ENCODE measurements around the gene MCF2L2.
A peak's percentile ranks its signal among the peaks of the same experiment; 100 is the strongest.

The MCF2L2 gene

GRCh38 chr3:183369627-183370026 is 58.8 kb downstream of the MCF2L2 start:
- no peak for DNase-seq (ENCODE audit: low read depth)

DNA sequence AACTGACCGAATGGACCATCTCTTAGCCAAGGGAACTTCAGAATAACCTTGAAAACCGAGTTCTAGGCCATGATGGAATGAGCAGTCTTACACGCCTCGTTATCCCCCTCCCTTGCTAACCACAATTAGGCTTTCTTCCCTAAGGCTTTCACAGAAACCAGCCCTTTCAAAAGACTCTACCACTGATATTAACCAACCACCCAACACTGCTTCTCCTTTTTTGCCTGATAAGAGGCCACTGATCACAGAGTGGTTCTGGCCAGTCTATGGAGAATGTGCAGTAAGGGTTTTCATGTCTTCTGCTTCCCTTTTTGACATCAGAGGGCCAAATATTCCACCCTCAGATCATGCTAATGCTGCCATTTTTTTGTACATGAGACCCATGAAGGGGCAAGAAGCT is 59.3 kb downstream of the MCF2L2 start:
- DNase-seq (ENCODE audit: low read depth): no peak

- no peak for DNase-seq (ENCODE audit: low read depth)
Observed at GRCh38 chr3:183360971-183361624, 67.3 kb downstream of the MCF2L2 start.

DNA sequence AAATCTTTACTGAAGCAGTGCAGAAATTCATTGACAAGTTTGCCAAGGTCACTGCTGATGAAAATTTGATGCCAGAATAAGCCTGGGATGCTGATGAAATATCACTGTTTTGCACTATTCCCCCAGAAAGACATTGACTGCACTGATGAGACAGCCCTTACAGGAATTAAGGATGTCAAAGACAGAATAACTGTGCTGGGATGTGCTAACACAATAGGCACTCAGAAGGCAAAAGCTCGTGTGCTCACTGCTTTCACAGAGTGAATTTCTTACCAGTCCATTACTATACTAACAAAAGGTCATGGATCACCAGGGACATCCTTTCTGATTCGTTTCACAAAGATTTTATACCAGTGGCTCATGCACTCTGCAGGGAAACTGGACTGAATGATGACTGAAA is 69.4 kb downstream of the MCF2L2 start:
- DNase-seq (ENCODE audit: low read depth): no peak

DNA sequence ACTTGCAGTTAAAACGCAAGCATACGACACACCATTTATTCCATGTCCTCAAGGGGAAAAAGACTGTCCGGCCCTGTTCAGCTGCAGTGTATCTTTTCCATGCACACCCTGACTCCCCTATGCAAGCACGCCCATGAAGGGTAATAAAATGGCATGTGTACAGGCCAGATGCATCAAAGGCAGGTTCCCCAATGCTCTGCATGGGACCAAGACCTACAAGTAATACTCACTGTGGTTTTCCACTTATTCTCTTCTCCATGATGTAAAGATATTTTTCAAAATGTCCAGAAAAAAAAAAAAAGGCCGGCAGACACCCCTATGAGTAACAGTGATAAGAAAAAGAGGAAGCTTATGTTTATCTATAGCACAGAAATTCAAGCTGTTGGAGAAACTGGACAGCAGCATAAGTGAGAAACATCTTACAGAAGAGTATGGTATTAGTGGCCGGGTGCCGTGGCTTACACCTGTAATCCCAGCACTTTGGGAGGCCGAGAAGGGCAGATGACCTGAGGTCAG is 70.8 kb downstream of the MCF2L2 start:
- no peak for DNase-seq (ENCODE audit: low read depth)

DNA sequence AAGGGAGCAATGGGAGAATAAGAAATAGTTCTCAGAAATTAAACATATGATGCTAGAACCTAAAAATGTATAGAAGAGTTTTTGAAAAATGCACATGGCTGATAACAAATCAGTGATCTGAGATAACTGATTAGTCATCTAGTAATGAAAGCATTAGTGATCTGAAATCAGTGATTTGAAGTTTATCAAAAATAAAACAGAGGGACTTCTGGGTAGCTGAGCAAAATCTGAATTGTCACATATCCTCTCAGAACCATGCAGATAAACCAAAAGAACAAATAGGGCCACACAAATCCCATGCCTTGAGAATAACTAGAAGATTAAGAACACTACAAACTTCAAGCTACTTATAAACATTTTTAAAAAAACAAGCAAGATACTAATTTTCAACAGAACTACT is 71.5 kb downstream of the MCF2L2 start:
- DNase-seq (ENCODE audit: low read depth): no peak

DNA sequence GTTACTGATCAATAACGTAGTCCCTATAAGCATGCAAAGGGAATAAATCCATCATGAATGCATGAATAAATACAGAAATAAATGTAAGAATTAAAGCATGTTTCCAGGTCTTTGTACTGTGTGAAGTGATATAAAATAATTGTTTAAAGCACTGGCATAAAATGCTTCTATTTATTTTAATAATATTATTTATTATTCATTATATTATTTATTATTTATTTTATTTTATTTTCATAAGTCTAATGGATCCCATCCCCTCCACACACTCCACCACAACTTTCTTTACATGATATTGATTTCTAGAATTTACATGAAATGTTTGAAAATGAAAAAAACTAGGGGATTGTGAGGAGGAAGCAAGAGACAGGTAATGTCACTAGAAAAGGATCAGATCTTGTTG is 73.5 kb downstream of the MCF2L2 start:
- DNase-seq (ENCODE audit: low read depth): no peak

DNA sequence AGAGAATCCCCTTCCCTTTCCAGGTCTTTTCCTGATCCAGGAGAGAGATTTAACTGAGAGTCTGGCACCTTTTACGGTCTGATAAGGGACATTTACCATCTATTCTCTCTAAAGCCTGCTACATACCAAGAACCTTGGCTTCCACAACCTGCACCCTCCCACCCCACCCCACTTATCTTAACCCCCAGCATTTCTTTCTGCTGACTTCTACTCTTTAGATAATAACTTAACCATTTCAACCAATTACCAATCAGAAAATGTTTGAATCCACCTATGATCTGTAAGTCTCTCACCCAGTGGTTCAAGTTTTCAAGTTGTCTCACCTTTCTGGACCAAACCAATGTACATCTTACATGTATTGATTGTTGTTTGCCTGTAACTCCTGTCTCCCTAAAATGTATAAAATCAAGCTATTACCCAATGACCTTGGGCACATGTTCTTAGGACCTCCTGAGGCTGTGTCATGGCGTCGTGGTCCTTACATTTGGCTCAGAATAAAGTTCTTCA is 74.0 kb downstream of the MCF2L2 start:
- no peak for DNase-seq (ENCODE audit: low read depth)

DNA sequence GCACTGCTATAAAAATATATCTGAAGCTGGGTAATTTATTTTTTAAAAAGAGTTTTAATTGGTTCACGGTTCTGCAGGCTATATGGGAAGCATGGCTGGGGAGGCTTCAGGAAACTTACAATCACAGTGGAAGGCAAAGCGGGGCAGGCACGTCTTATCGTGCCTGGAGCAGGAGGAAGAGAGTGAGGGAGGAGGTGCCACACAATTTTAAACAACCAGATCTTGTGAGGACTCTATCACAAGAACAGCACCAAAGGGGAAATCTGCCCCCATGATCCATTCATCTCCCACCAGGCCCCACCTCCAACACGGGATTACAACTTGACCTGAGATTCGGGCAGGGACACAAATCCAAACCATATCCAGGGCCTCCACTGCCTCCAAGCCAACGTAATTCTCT is 75.0 kb downstream of the MCF2L2 start:
- DNase-seq (ENCODE audit: low read depth): no peak

DNA sequence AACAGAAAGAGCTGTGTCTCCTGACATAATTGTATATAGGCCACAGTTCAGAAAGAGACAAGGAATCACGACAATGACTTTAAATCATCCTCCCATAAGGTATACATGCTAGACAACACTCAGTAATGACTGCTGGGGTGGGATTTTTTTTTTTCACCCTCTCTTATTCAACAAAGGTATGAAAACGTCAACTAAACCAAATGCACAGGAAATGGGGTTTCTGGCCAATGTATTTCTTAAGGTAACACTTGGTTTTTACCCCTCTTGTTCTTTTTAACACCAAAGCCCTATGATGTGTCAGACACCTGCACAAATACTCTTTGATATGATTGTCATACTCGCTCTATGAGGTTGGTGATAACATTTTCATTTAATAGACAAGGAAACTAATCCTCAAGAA is 78.3 kb downstream of the MCF2L2 start:
- no peak for DNase-seq (ENCODE audit: low read depth)

GRCh38 chr3:183349421-183350157 is 78.8 kb downstream of the MCF2L2 start:
- no peak for DNase-seq (ENCODE audit: low read depth)

GRCh38 chr3:183342824-183343223 is 85.6 kb downstream of the MCF2L2 start:
- DNase-seq (ENCODE audit: low read depth): no peak

DNA sequence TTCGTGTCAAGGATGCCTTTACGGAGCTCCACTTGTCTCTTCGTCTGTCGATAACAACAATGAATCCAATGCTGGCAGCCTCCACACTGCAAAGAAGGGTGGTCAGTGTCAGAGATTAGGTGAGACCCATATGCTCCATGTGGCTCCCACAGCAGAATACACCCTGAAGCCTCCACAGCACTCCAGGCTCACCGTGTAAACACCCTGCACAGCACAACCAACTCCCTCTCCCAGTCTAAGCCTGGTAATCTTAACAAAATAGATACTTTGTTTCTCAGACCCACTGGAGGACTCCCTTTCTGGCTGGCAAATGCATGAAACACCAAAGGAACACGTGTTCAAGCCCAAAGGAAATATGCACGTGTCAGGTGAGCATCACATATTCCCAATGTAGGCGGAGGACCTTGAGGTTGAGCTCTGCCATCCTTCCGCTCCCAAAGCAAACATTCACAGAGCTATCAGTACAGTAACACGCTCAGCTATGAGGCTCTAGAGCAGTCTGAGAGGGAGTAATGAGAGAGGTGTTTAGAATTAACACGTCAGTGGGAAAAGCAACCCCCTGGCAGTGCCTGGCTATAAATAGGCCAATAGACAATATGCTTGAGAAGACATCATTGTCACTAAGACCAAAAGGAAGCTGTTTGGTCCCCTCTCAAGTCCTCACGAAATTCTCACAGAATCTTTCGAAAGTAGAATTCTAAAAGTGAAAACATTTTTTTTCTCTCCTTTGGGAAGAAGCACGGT is 86.7 kb downstream of the MCF2L2 start:
- no peak for DNase-seq (ENCODE audit: low read depth)

GRCh38 chr3:183340222-183340621 is 88.2 kb downstream of the MCF2L2 start:
- no peak for DNase-seq (ENCODE audit: low read depth)

- DNase-seq (ENCODE audit: low read depth): no peak
Observed at GRCh38 chr3:183339461-183340086, 88.8 kb downstream of the MCF2L2 start.

GRCh38 chr3:183338520-183338919 is 89.9 kb downstream of the MCF2L2 start:
- DNase-seq (ENCODE audit: low read depth): no peak

DNA sequence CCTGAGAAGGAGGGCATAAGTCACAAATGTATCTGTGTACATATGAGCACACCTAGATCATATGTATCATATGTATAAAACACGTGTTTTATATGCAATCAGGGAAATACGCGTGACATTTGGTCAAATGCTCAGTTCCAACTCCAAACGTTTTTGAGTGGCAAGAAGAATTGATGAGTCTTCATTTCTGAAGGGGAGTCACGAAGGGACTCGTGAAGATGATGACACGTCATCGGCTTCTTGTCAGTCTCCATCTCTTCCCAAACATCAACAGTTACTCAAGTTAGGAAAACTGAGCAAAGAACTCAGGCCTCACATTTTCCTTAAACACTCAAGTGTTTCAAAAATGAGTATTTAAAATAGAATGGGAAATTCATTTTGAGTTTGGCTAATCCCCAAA is 95.9 kb downstream of the MCF2L2 start:
- DNase-seq (ENCODE audit: low read depth): no peak

DNA sequence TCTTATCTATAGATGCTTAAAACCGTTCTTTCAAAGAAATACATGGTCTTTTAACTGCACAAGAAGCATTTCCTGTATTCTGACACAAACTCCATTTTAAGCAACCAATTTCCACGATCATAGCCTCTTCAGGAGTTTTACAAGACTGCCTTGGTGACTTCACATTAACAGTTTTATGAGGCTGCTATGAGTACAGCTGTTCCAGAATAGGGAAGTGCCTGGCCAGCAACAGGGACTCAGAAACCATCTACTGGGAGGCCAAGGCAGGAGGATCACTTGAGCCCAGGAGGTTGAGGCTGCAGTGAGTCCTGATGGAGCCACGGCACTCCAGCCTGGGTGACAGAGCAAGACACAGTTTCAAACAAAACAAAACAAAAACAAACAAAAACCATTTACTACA is 96.9 kb downstream of the MCF2L2 start:
- no peak for DNase-seq (ENCODE audit: low read depth)

GRCh38 chr3:183330881-183331280 is 97.5 kb downstream of the MCF2L2 start:
- DNase-seq (ENCODE audit: low read depth): no peak

DNA sequence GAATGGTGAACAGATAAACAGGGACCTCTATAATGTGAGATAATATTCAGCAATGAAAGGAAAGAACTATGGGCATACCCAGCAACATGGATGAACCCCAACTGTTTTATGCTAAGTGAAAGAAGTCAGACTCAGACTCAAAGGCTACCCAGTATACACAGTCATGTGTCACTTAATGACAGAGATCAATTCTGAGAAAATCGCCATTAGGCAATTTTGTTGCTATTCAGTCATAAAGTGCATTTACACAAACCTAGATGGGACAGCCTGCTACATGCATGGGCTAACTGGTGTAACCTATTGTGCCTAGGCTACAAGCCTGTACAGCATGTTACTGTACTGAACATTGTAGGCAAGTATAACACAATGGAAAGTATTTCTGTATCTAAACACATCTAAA is 98.9 kb downstream of the MCF2L2 start:
- no peak for DNase-seq (ENCODE audit: low read depth)

DNA sequence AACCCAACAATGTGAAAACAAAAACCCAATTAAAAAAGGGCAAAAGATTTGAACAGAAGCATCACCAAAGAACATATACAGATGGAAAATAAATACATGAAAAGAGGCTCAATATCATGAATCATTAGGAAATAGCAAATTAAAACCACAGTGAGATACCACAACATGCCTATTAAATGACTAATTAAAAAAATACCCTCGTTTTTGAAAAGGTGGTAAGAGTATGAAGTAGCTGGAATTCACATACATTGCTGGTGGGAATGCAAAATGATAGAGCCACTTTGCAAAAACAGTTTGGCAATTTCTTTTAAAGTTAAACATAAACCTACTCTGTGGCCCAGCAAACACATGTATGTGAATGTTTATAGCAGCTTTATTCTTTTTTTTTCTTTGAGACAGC is 99.6 kb downstream of the MCF2L2 start:
- DNase-seq (ENCODE audit: low read depth): peak; percentile 42

GRCh38 chr3:183328164-183328563 is 100.3 kb downstream of the MCF2L2 start:
- no peak for DNase-seq (ENCODE audit: low read depth)
